GM18507 (cell line): ENCODE measurements around the gene PCNX2.
"Not testable (repeated sequence)": the region's sequence is repeated elsewhere in the genome, so short reads cannot be mapped to it uniquely, and the experiment has no call there.

ENCODE experiments used
- DNase-seq: peaks from one replicate; pipeline ENCODE4 v3.0.0; 2011; ENCODE audit warnings: low read depth; ENCODE audit not compliant: insufficient read length; ENCODE audit errors: extremely low spot score
- FAIRE-seq: peaks from 2 replicates; lab custom pipeline; 2011; peaks lifted over from hg19 to GRCh38; lab: Jason Lieb, UNC

Gene PCNX2

GRCh38 chr1:233188061-233188460 is 107.5 kb downstream of the PCNX2 start:
- DNase-seq = no peak
- FAIRE-seq = no peak

- no peak for DNase-seq
- no peak for FAIRE-seq
Measured at GRCh38 chr1:233183226-233184020, 112.1 kb downstream of the PCNX2 start.

DNA sequence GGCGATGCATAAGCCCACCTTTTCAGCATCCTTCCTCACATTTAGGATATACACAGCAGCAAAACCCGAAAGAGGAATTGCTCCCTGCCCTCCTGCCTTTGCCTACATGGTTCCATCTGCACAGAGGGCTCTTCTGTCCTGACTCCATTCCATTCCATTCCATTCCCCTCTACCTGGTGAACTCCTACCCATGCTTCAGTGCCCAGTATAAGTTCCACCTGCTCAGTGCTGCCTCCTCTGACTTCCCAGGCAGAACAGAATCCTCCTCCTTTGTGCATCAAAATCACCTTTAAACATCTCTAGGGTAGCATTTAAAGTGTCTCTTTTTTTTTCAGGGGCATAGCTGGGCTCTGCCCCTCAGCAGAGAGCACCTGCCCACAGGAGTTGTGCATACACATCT is 112.9 kb downstream of the PCNX2 start:
- FAIRE-seq (no peak), DNase-seq (no peak)

DNA sequence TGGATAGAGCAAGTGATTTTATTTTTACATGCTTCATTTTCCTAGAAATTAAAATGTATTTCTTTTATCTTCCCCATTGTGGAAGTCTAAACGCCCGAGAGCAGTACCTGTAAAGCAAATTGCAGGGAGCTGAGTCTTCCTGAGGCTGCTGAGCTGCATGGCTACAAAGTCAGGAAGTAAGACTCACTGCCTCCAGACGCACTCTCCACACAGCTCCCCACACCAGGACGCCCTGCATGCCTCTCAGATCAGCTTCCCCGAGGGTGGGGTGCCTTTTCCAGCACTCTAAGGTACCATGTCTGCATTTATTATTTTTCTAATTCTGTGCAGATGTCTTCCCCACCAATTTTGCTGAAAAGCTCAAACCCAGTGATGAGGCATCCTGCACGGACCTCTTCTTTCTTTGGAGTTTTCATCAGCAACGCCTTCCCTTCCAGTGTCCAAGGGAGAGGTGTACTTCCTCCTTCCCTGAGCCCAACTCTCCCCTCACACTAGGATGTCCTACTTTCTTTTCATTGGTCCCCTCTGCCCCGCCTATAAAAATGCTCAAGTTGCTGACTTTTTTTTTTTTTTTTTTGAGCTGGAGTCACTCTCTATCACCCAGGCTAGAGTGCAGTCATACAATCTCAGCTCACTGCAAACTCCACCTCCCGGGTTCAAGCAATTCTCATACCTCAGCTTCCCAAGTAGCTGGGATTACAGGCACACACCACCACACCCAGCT is 114.7 kb downstream of the PCNX2 start:
- no peak for FAIRE-seq

GRCh38 chr1:233179638-233180037 is 115.9 kb downstream of the PCNX2 start:
- DNase-seq, FAIRE-seq: not testable (repeated sequence)

More for the DNA sequence above, 114.7 kb downstream of the PCNX2 start:
- DNase-seq = no peak

DNA sequence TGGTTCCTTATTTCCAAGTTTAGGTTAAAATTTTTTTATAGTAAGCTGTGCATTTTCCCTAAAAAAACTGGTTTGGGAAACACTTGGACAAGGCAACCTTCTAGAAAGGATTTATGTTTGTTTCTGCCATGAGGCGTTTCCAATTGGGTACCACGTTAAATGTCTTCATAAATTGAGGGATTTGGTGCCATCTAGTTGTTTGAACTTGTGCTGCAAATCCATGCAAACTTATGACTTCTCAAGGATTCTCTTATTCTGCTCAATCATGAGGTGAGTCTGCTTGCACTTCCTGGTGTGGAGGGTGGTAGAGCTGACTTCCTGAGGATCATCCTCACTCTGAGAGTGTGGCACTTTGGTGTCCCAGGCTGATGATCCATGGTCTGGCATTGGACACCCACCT is 123.3 kb downstream of the PCNX2 start:
- no peak for DNase-seq
- no peak for FAIRE-seq

- DNase-seq = no peak
- no peak for FAIRE-seq
Measured at GRCh38 chr1:233170741-233171140, 124.8 kb downstream of the PCNX2 start.

- no peak for DNase-seq
- no peak for FAIRE-seq
Measured at GRCh38 chr1:233168384-233168783, 127.1 kb downstream of the PCNX2 start.

DNA sequence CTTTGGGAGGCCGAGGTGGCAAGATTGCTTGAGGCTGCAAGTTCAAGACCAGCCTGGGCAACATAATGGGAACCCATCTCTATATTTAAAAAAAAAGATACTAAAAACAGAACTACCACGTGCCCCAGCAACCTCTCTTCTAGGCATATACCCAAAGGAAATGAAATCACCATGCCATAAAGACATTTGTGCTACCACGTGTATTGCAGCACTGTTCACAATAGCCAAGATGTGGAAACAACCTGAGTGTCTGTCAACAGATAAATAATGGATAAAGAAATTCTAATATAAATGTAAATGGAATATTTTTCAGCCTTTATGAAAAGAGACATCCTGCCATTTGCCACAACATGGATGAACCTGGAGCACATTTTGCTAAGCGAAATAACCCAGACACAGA is 128.6 kb downstream of the PCNX2 start:
- FAIRE-seq (no peak), DNase-seq (no peak)

GRCh38 chr1:233163696-233164095 is 131.8 kb downstream of the PCNX2 start:
- DNase-seq = no peak
- no peak for FAIRE-seq

DNA sequence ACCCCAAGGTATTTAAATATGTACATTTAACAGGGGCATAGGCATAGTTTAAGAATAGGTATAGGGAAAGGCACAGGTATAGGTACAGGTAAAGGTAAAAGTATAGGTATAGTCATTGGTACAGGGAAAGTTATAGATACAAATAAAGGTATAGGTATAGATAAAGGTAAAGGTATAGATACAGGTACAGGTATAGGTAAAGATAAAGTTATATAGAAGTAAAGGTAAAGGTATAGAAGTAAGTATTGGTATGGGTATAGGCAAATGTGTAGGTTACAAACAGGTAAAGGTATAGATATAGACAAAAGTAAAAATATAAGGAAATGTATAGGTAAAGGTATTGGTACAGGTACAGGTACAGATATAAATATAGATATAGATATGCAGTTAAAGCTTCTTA is 137.2 kb downstream of the PCNX2 start:
- FAIRE-seq (no peak), DNase-seq (no peak)

GRCh38 chr1:233157245-233157644 is 138.3 kb downstream of the PCNX2 start:
- FAIRE-seq (no peak), DNase-seq (no peak)

GRCh38 chr1:233151861-233152260 is 143.7 kb downstream of the PCNX2 start:
- DNase-seq (no peak), FAIRE-seq (no peak)

GRCh38 chr1:233144434-233144833 is 151.1 kb downstream of the PCNX2 start:
- DNase-seq = no peak
- no peak for FAIRE-seq

DNA sequence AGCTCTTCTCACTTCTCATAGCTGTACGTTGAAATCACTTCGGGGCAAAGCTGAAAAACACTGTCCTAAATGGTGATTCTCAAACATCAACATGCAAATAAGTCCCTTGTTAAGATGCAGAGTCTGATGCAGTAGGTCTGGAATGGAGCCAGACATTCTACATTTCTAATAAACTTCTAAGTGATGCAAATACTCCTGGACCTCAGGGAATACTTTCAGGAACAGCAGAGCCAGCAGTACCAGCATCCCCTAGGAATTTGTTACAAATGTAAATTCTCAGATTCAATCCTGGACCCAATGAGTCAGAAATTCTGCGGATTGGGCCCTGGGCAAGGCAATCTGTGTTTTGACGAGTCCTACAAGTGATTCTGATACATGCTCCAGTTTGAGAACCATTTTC is 152.3 kb downstream of the PCNX2 start:
- FAIRE-seq = no peak
- no peak for DNase-seq

GRCh38 chr1:233140974-233141373 is 154.6 kb downstream of the PCNX2 start:
- DNase-seq = no peak

GRCh38 chr1:233140499-233140898 is 155.0 kb downstream of the PCNX2 start:
- FAIRE-seq (no peak), DNase-seq (no peak)

More at GRCh38 chr1:233140974-233141373, 154.6 kb downstream of the PCNX2 start:
- no peak for FAIRE-seq

DNA sequence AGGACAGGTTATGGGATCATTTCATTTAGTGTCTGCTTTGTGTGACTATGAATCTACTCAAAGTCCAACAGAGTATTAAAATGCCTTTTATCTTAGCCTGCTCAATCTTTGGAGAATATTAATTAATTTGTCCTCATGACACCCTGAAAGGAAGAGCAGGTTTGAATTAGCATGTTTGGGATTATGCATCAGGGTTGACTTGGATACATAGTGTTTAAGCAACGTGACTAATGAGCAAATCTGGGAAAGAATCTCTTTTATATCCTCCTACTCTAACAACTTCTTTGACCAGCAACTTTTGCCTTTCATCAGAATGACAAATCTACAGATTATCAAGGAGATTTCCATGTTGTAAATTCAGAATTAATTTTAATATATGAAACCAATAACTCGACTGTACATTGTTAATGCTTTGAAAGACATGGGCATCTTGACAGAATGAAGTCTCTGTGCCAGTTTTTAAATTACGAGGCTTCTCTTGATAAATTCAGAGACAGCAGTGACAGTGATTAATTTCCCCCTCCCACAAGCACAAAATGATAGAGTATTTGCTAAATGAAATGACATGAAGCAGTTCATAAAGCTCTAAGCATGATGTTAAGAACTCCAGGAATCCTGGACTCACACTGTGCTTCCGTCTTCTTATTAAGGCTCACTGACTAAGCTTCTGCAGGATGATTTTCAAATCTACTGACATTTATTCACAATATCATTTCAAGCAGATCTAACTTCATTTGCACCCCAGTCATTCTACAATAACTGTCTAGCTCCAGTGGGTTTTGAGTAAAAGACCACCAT is 156.5 kb downstream of the PCNX2 start:
- FAIRE-seq (no peak), DNase-seq (no peak)

DNA sequence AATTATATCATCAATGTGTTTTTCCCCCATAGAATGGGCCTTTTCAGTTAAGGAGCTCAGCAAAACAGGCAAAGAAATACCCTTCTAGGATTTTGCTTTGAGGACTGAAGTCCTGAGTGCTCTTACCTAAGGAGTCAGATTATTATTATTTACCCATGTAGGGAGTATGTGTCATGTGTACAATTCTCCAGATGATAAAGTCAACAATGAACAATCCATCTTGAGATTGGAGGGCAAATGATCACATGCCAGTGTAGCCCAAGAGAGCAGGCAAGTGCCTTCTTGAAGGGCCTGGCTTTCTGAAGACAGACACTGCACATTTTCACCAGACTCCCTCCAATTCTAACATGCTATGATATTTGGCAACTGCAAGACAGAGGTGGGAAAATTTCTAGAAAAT is 159.7 kb downstream of the PCNX2 start:
- DNase-seq = no peak

DNA sequence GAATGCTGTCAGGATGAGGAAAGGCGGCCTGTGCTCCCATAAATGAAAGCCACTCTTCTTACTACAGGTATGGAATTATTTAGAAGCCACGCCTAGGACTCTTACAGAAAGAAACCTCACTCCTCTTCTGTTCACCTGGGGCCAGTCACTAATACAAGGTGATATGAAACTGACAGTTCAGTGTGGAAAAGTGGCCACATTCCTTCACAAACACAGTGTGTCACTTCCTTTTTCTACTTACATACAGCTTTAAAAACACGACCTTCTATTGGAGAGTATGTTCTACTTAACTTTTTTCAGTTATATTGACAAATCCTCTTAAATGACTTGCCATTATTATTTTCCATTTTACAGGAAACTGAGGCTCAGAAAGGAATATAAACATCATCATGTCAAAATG is 163.1 kb downstream of the PCNX2 start:
- DNase-seq = no peak

More for the DNA sequence above, 159.7 kb downstream of the PCNX2 start:
- FAIRE-seq = no peak

More for the DNA sequence above, 163.1 kb downstream of the PCNX2 start:
- no peak for FAIRE-seq
